Urinary bladder (tissue), 4 donors: ENCODE data around the gene ACOT8. TPM values are rescaled to one million over a fixed set of nuclear protein-coding genes. Genes with fewer than 3 reads are reported as not detected.
"Not testable (repeated sequence)": the region's sequence is repeated elsewhere in the genome, so short reads cannot be mapped to it uniquely, and the experiment has no call there.

Source experiments
- DNase-seq: peaks from one replicate; pipeline ENCODE4 v3.0.0-alpha.2; 2015; ENCODE audit errors: extremely low spot score
- H3K27ac ChIP-seq: one replicate; pipeline ENCODE4 v1.5.1; 2013; ENCODE audit warnings: low read depth, mild to moderate bottlenecking, moderate library complexity
- H3K36me3 ChIP-seq: one replicate; pipeline ENCODE4 v1.6.1; 2013; ENCODE audit warnings: mild to moderate bottlenecking, moderate library complexity; ENCODE audit not compliant: insufficient read depth
- H3K4me1 ChIP-seq: one replicate; pipeline ENCODE4 v1.6.1; 2013; ENCODE audit warnings: mild to moderate bottlenecking, moderate library complexity; ENCODE audit not compliant: insufficient read depth
- H3K4me3 ChIP-seq: one replicate; pipeline ENCODE4 v1.5.1; 2013; ENCODE audit warnings: low read depth, low read length
- WGBS: extraction: QIAGEN DNeasy Blood & Tissue Kit; methylation state at CpG from one replicate; pipeline ENCODE4 v1.1.7; 2013; 5-methylcytosine and 5-hydroxymethylcytosine counted together
- polyA plus RNA-seq: library from polyadenylated mRNA; stranded (reverse); fragments of 200-250 nt; gene quantifications from one replicate; pipeline ENCODE4 v1.2.3, GENCODE V29; 2013
- total RNA-seq: library from RNA; depleted of rRNA; stranded (reverse); fragments of >200 nt; gene quantifications from one replicate; pipeline ENCODE4 v1.2.3, GENCODE V29; 2014
- donor health status: healthy with polysubstance abuse.
- donor health status: healthy.

ACOT8 gene
- total and polyA plus RNA-seq, 2 donors = 13.1 to 29.5 TPM

DNA sequence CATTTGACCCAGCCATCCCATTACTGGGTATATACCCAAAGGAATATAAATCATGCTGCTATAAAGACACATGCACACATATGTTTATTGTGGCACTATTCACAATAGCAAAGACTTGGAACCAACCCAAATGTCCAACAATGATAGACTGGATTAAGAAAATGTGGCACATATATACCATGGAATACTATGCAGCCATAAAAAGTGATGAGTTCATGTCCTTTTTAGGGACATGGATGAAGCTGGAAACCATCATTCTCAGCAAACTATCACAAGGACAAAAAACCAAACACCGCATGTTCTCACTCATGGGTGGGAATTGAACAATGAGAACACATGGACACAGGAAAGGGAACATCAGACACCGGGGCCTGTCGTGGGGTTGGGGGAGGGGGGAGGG lies 59.2 kb downstream of the ACOT8 start:
- WGBS = 90% methylated on average over 3 of the region's 3 CpGs
- H3K36me3 ChIP-seq, DNase-seq, H3K4me3 ChIP-seq, H3K4me1 ChIP-seq, H3K27ac ChIP-seq: not testable (repeated sequence)

DNA sequence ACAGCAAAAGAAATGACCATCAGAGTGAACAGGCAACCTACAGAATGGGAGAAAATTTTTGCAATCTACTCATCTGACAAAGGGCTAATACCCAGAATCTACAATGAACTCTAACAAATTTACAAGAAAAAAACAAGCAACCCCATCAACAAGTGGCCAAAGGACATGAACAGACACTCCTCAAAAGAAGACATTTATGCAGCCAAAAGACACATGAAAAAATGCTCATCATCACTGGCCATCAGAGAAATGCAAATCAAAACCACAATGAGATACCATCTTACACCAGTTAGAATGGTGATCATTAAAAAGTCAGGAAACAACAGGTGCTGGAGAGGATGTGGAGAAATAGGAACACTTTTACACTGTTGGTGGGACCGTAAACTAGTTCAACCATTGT lies 59.7 kb downstream of the ACOT8 start:
- H3K4me3 ChIP-seq, H3K27ac ChIP-seq, H3K4me1 ChIP-seq, H3K36me3 ChIP-seq, DNase-seq: not testable (repeated sequence)
- WGBS = no CpG with 5 or more reads among the region's 1 CpG

DNA sequence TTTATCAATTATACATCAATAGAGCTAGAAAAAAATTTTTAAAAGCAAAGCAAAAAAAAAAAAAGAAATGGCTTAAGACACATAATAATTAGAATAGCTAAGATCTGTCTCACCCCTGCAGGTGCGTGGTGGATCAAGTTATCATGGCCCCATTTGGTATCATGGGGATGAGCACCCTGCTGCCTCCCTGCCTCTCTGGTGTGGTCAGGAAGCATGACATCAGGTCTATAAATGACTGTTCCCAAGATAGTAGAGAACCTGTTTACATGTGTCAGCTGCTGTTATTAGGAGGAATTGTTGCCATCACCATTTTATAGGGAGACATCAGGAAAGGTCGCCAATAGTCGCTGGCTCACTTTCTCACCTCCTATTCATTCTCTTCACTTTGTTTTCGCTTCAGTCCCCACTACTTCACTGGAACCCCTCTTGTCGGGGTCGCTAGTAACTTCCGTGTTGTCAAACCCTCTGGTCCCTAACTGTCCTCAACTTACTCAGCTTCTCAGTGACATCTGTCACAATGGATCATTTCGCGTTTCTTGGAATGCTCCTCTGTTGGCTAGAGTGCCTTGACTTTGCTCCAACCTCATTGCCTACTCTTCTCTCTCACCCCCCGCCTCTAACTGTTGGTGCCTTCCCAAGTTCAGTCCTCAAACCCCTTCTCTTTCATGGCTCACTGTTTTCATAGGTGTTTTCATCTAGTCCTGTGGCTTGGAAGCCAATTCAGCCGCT lies 60.7 kb downstream of the ACOT8 start:
- no peak overlapping the region for H3K27ac ChIP-seq
- 94% methylated on average over 11 of the region's 11 CpGs for WGBS
- H3K36me3 ChIP-seq = peaks cover 2% of the 10 kb centered on the region
- no peak for DNase-seq
- no peaks in the 10 kb centered on the region for H3K4me1 ChIP-seq
- no peak overlapping the region for H3K4me3 ChIP-seq

DNA sequence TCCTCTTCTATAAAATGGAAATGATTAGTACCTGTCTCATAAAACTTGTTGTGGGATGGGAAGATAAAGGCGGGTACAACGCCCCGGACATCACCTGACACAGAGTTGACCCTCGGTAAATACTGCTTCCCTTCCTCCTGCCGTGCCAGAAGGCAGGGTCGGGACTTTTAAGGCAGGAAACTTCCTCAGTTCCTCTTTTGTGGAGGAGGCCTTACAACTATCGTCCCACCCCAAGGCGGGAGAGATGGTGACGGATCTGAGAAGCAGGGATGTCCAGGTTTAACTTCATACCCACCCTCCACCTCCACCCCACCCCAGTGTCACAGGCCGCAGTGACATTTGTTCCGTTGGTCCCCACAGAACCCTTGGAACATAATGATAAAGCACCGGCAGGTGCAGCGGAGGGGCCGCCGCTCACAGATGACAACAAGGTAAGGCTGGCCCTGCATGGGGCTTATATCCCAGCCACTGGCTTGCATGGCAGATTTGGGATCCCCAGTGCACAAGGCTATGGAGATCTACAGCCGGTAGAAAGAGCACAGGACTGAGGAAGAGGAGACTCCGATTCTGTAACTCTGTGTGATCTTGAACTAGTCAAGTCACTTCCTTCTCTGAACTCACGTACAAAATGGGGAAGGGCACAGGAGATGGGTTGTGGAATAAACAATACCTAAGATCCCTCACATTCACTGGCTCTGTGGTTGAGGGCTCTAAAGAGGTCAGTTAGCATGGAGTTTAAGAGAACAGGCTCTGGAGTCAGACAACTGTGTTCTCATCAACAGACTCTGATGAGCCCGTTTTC lies 64.7 kb downstream of the ACOT8 start:
- Histone ChIP-seq H3K27ac (no peak overlapping the region), H3K36me3 (peaks cover 2% of the 10 kb centered on the region), H3K4me1 (no peaks in the 10 kb centered on the region), H3K4me3 (peak overlapping the region; percentile 87)
- DNase-seq = no peak
- 29% methylated on average over 19 of the region's 19 CpGs for WGBS

Other genes starting within 250 kb of the ACOT8 start
- not detected for gene WFDC10A, start 227.7 kb downstream of the ACOT8 start, total RNA-seq
- gene WFDC10A, start 227.7 kb downstream of the ACOT8 start, polyA plus RNA-seq = not detected
- gene WFDC9, start 226.1 kb downstream of the ACOT8 start, total RNA-seq = not detected
- not detected for gene WFDC9, start 226.1 kb downstream of the ACOT8 start, polyA plus RNA-seq
- gene WFDC11, start 187.2 kb downstream of the ACOT8 start, total RNA-seq = not detected
- not detected for gene WFDC11, start 187.2 kb downstream of the ACOT8 start, polyA plus RNA-seq
- gene WFDC13, start 155.4 kb downstream of the ACOT8 start, total RNA-seq = 0.37 TPM
- 0.14 TPM for gene WFDC13, start 155.4 kb downstream of the ACOT8 start, polyA plus RNA-seq
- not detected for gene WFDC10B, start 152.4 kb downstream of the ACOT8 start, total RNA-seq
- gene WFDC10B, start 152.4 kb downstream of the ACOT8 start, polyA plus RNA-seq = 6.9 TPM
- gene SPINT4, start 135.0 kb downstream of the ACOT8 start, total RNA-seq = not detected
- not detected for gene SPINT4, start 135.0 kb downstream of the ACOT8 start, polyA plus RNA-seq
- 0.90 TPM for gene WFDC3, start 65.5 kb downstream of the ACOT8 start, total RNA-seq
- gene WFDC3, start 65.5 kb downstream of the ACOT8 start, polyA plus RNA-seq = 31.5 TPM
- gene DNTTIP1, start 65.4 kb downstream of the ACOT8 start, total RNA-seq = 8.1 TPM
- 67.0 TPM for gene DNTTIP1, start 65.4 kb downstream of the ACOT8 start, polyA plus RNA-seq
- 15.6 TPM for gene UBE2C, start 44.7 kb downstream of the ACOT8 start, total RNA-seq
- 2.2 TPM for gene UBE2C, start 44.7 kb downstream of the ACOT8 start, polyA plus RNA-seq
- gene TNNC2, start 30.1 kb downstream of the ACOT8 start, total RNA-seq = 23.2 TPM
- 4.1 TPM for gene TNNC2, start 30.1 kb downstream of the ACOT8 start, polyA plus RNA-seq
- gene SNX21, start 23.6 kb downstream of the ACOT8 start, total RNA-seq = 33.5 TPM
- 93.2 TPM for gene SNX21, start 23.6 kb downstream of the ACOT8 start, polyA plus RNA-seq
- 5.6 TPM for gene ZSWIM3, start 222 bp upstream of the ACOT8 start, total RNA-seq
- gene ZSWIM3, start 222 bp upstream of the ACOT8 start, polyA plus RNA-seq = 2.7 TPM
- gene ZSWIM1, start 23.8 kb upstream of the ACOT8 start, total RNA-seq = 4.6 TPM
- 6.9 TPM for gene ZSWIM1, start 23.8 kb upstream of the ACOT8 start, polyA plus RNA-seq
- 1.7 TPM for gene SPATA25, start 30.2 kb upstream of the ACOT8 start, total RNA-seq
- 3.8 TPM for gene SPATA25, start 30.2 kb upstream of the ACOT8 start, polyA plus RNA-seq
- 4.8 TPM for gene NEURL2, start 33.8 kb upstream of the ACOT8 start, total RNA-seq
- 11.7 TPM for gene NEURL2, start 33.8 kb upstream of the ACOT8 start, polyA plus RNA-seq
- gene CTSA, start 33.9 kb upstream of the ACOT8 start, total RNA-seq = 31.7 TPM
- 129 TPM for gene CTSA, start 33.9 kb upstream of the ACOT8 start, polyA plus RNA-seq
- gene PLTP, start 54.8 kb upstream of the ACOT8 start, total RNA-seq = 51.5 TPM
- 221 TPM for gene PLTP, start 54.8 kb upstream of the ACOT8 start, polyA plus RNA-seq
- gene PCIF1, start 77.3 kb upstream of the ACOT8 start, total RNA-seq = 11.5 TPM
- gene PCIF1, start 77.3 kb upstream of the ACOT8 start, polyA plus RNA-seq = 44.0 TPM
- gene ZNF335, start 114.8 kb upstream of the ACOT8 start, total RNA-seq = 11.9 TPM
- 12.4 TPM for gene ZNF335, start 114.8 kb upstream of the ACOT8 start, polyA plus RNA-seq
- gene MMP9, start 151.5 kb upstream of the ACOT8 start, total RNA-seq = 1.9 TPM
- gene MMP9, start 151.5 kb upstream of the ACOT8 start, polyA plus RNA-seq = 2.1 TPM
- 0.69 TPM for gene SLC12A5, start 171.8 kb upstream of the ACOT8 start, total RNA-seq
- gene SLC12A5, start 171.8 kb upstream of the ACOT8 start, polyA plus RNA-seq = 1.5 TPM
- gene NCOA5, start 232.6 kb upstream of the ACOT8 start, total RNA-seq = 13.2 TPM
- 21.9 TPM for gene NCOA5, start 232.6 kb upstream of the ACOT8 start, polyA plus RNA-seq